ENCODE results near the gene ZNRF3.
"Not testable (repeated sequence)": the region's sequence is repeated elsewhere in the genome, so short reads cannot be mapped to it uniquely, and the experiment has no call there.

The ZNRF3 gene

GRCh38 chr22:28931844-28932567 is 48.6 kb downstream of the ZNRF3 start:
- no peak for DNase-seq (ENCODE audit: low read depth in 2 of 2)

DNA sequence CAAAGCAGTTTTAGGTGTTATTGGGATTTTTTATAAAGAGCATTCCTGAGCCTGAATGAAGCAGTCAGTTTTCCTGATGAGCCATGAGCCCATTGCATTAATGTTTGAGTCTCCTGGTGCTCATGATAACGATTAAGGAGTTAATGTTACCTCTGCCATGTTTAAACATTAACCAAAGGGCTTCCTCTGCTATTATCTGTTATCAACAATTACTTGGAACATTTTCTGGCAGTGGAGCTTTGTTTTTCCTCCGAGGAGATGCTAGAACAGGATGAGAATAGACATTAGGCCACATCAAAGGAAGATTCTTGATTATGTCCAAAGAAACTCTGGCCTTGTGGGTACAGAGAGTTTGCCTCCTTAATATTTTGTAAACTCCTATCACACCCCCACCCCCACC is 49.9 kb downstream of the ZNRF3 start:
- no peak for DNase-seq (ENCODE audit: low read depth in 2 of 2)

- DNase-seq (ENCODE audit: low read depth in 2 of 2): no peak
These were observed 50.7 kb downstream of the ZNRF3 start for GRCh38 chr22:28934026-28934425.

- DNase-seq (ENCODE audit: low read depth in 2 of 2): no peak
These were observed 51.8 kb downstream of the ZNRF3 start for GRCh38 chr22:28935140-28935539.

GRCh38 chr22:28935713-28936112 is 52.3 kb downstream of the ZNRF3 start:
- no peak for DNase-seq (ENCODE audit: low read depth in 2 of 2)

DNA sequence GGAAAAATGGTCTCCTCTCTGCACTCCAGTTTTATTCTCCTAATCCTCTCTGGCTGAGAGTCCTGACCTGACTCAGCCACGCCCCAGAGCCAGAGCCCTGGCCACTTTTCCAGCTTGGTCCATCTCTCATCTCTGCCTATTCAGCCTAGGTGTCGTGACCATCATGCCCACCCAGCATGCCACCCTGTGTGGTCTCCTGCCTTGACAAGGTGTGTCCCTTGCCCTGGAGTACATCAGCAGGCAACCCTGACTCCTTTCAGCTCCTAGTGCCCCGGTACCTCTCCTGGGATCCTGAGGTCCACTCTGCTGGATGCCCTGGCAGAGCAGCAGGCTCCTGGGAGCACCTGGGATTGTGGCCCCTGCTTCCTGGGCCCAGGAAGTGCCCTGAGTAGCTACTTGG is 52.8 kb downstream of the ZNRF3 start:
- DNase-seq (ENCODE audit: low read depth in 2 of 2): no peak

DNA sequence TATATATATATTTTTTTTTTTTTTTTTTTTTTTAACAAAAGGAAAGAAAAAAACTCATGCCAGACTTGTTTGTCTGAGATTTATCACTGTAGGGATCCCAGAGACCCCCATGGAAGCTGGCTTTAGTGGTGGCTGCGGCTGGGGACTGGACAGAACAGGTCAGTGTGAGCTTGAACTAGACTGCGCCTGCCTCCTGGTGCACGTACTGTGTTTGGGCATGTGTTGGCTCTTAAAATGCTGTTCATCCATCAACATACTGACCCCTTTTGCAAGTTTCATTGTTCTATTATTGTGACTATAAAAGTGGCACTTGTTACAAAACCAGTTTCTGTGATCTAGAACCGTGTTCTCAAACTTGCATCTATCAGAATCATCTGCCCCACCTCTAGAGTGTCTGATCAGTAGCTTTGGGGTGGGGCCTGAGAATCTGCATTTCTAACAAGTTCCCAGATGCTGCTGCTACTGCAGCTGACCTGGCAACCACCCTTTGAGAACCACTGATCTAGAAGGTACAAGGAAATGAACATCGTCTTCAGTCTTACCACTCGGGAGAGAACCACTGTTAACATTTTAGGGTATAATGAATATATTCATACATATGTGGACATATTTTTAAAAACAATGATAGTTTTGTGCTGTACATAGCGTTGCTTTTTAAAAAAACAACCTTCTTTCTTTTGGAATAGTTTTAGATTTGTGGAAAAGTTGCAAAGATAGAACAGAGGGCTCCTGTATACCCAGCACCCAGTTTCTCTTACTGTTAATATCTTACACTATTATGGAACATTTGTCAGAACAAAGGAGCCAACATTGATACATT is 54.0 kb downstream of the ZNRF3 start:
- DNase-seq (ENCODE audit: low read depth in 2 of 2): no peak

DNA sequence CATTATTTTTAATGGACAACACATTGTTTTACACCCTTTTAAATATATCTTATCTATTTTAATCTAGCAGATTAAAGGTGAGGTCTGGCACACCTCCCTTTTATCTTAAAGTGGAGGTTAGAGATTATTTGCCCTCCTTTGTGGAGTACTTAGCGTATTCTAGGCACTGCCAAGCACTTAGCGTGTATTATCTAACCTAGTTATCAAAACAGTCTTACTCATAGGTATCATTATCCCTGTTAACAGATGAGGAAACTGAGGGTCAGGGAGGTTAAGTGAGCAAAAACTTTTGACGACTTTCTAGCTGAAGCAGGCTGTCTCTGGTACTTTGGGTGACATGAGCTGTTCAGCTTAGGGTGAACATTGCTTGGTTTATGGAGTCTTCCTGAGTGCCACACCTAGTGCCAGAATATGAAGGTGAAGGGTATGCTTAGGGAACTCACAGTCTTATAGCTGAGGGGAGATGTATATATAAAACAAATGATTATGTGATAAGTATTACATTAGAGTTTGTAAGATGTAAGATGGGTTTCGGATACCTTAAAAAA is 55.0 kb downstream of the ZNRF3 start:
- no peak for DNase-seq (ENCODE audit: low read depth in 2 of 2)

DNA sequence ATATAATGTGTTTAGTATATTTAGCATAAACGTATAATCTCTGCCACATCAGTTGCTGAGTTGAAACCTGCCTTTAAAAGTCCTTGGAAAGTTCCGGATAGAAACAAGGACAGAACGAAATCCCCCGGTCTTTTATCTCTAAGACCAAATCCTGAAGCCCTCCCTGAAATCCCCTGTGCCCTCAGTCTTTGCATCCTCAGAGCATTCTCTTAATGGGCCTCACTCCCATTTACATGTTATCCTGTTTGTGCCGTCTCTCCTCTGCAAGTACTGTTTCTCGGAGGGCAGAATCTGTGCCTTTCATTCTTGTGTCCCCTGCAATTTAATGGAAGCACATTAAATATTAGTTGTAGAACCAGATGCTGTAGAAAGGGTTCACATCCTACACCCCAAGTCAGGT is 56.0 kb downstream of the ZNRF3 start:
- no peak for DNase-seq (ENCODE audit: low read depth in 2 of 2)

- DNase-seq (ENCODE audit: low read depth in 2 of 2): no peak
These were observed 56.6 kb downstream of the ZNRF3 start for GRCh38 chr22:28939932-28940331.

GRCh38 chr22:28940441-28940840 is 57.1 kb downstream of the ZNRF3 start:
- DNase-seq (ENCODE audit: low read depth in 2 of 2): no peak

- DNase-seq (ENCODE audit: low read depth in 2 of 2): no peak
These were observed 59.0 kb downstream of the ZNRF3 start for GRCh38 chr22:28942333-28942732.

- DNase-seq (ENCODE audit: low read depth in 2 of 2): no peak
These were observed 59.6 kb downstream of the ZNRF3 start for GRCh38 chr22:28942801-28943500.

DNA sequence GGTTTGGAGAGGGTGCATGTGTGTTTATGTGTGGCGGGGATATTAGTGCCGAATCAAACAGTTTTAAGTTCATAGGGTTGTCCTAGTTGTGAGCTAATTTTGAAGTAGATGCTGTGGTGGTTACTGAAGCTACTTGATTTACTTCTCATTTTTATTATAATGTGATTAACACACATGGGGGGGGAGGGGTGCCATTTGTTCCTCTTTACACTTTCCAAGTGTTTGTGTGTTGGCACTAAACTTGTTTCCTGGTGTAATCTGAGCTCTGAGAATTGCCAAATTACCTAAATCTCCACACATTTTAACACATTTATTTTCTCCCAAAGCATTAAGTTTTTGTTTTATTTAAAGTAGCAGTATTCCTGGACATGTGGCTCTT is 60.1 kb downstream of the ZNRF3 start:
- no peak for DNase-seq (ENCODE audit: low read depth in 2 of 2)

DNA sequence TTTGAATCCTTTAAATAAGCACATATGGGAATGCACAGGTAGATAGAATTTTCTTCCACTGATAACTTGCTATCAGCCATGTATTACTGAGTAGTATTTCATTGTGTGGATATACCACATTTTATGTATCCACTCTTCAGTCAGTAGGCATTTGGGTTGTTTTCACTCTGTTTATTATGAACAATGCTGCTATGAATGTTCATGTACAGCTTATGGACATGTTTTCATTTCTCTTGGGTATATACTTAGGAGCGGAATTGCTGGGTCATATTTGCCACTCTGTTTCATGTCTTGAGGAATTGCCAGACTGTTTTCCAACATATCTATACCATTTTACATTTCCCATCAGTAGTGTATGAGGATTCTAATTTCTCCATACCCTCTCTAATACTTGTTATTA is 63.8 kb downstream of the ZNRF3 start:
- DNase-seq (ENCODE audit: low read depth in 2 of 2): no peak

DNA sequence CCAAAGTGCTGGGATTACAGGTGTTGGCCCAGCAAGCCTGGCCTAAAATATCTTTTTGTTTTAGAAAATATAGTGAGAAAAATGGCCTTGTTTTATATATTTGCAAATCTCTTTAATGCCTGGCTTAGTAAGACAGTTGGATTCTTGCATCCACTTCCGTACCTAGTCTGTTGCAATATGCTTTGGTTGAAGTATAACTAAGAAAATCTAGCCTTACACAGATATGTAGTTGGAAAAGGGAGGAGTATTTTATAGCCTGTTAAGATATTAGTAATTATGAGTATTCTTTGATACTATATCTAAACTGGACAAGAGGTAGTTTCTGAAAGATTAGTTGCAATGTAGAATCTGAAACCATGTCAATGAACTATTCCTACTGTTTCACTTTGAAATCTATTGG is 65.1 kb downstream of the ZNRF3 start:
- no peak for DNase-seq (ENCODE audit: low read depth in 2 of 2)

DNA sequence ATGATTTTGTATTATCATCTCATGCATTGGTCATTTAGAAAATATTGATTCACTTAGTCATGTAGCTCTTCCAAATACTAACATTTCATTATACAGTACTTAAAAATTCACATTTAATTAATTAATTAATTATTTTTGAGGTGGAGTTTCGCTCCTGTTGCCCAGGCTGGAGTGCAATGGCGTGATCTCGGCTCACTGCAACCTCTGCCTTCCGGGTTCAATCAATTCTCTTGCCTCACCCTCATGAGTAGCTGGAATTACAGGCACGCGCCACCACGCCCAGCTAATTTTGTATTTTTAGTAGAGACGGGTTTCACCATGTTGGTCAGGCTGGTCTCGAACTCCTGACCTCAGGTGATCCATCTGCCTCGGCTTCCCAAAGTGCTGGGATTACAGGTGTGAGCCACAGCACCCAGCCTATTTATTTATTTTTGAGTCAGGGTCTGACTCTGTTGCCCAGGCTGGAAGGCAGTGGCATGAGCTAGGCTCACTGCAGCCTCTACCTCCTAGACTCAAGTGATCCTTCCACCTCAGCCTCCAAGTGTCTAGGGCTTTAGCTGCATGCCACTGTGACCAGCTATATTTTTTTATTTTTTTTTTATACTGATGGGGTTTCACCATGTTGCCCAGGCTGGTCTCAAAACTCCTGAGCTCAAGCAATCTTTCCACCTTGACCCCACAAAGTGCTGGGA is 65.6 kb downstream of the ZNRF3 start:
- DNase-seq (ENCODE audit: low read depth in 2 of 2): not testable (repeated sequence)

DNA sequence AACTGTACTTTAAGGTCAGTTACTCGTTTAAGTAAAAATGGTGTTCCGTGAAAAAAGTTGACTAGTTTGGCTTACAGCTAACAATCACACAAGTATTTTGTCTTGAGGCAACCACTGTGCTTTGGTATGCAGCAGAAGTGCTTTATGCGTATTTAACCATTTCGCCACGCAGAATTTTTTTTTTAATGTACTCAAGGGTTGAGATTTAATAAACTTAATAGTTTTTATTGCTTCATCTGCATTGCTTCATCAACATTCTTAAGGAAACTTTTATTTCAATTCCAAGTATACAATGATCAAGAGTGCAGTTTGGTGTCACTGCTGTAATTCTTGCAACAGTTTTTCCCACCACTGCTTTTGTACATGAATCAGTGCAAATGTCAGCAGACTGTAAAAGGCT is 66.4 kb downstream of the ZNRF3 start:
- DNase-seq (ENCODE audit: low read depth in 2 of 2): no peak

DNA sequence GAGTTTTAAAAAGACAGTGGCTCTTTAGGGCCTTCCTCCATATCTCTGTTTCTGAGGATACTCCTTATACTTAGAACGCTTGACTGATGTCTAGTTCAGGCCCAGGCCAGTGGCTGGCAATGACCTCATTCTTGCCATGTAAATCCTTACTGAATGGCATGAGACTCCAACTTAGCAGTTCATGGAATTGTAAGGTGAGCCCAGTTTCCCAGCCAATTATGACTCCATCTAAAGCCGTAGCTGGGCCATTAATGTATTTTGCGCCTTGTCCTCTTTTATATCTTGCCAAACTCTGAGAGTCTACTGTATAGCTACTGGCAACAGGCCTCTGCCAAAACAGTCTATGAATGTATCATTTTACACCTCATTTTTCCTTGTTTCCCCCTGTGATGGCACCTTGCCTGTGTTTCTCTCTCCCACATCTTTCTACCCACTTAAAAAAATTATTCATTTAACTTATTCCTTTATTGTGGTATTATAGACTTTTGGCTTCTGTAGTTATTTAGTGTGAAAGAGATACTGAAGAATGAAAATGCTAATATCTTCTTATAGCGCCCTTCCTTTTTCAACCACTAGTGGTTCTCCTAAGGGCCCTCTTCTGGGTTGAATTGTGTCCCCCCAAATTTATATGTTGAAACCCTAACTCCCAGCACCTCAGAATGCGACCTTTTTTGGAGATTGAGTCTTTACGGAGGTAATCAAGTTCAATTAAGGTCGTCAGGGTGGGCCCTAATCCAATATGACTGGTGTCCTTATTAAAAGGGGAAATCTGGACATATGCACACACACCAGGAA is 67.4 kb downstream of the ZNRF3 start:
- DNase-seq (ENCODE audit: low read depth in 2 of 2): no peak

DNA sequence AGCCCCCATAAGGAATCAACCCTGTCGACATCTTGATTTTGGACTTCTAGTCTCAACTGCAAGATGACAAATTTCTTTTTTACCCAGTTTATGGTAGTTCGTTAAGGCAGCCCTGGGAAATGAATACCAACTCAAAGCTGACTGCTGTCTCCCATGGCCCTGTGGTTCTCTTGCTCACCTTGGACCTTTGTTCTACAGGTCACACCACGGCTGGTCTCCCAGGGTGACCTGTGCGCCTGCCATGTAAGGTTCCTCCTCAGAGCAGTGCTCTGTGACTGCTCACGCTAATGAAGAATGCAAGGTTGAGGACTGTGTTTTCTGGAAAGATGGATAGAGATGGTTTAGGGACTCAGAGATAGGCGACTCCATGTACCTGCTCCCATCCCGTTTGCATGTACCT is 68.2 kb downstream of the ZNRF3 start:
- DNase-seq (ENCODE audit: low read depth in 2 of 2): no peak

- no peak for DNase-seq (ENCODE audit: low read depth in 2 of 2)
These were observed 68.7 kb downstream of the ZNRF3 start for GRCh38 chr22:28951969-28952521.

Measured in stimulated activated CD8-positive, alpha-beta memory T cell treated with anti-CD3 and anti-CD28 coated beads, Interleukin-7, amount 100 ng/mL, for 1 hour (primary cell).